Right renal cortex interstitium (tissue), 3 donors: ENCODE data around the gene DCX. TPM values are rescaled to one million over a fixed set of nuclear protein-coding genes. Genes with fewer than 3 reads are reported as not detected.
A peak's percentile ranks its signal among the peaks of the same experiment; 100 is the strongest.

Source experiments
- DNase-seq, 3 donors: peaks; one replicate each; pipeline ENCODE4 v3.0.0-alpha.2; 2013; ENCODE audit warnings: low read depth in 3 of 3, low spot score in 2 of 3
- polyA plus RNA-seq, 3 donors: library from polyadenylated mRNA; unstranded; fragments of 120-200 nt; gene quantifications; one replicate each; pipeline ENCODE4 v1.2.1, GENCODE V29; 2013; ENCODE audit not compliant: insufficient read length in 3 of 3

DCX gene
- polyA plus RNA-seq, 3 donors = 1.8 to 2.8 (median 1.8) TPM

DNA sequence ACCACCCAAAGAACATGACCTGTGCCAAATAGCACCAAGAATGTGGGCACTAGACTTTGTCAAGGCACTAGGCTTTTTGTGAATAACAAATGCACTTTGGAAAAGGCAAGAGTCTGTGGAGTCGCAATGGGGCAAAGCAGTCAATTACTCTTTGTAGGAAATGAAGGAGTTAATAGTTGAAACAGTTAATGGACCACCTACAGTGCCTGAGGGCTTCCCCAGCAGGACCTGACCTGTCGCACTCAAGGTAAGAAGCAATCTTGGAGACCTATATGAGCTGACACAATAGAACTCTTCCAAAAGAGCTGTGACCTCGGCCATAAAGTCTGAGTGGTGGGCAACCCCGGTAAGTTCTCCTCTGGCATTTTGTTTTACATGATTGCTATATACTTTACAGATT, 92.5 kb downstream of the DCX start:
- DNase-seq = no peak

DNA sequence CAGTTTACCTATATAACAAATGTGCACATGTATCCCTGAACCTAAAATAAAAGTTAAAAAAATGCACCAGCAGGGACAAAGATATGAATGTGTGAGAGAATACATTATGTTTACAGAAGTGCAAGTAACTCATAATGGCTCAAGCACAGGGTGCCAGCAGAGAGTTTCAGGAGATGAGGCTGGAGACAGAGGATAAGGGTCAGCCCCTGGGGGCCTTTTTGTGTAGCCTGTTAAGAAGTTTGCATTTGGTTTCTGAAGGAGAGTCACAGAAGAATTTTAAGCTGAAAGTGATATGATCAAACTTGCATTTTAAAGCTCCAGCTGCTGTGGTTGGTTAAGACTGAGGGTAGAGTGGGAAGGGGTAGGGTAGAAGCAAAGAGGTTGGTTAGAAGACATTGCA, 93.1 kb downstream of the DCX start:
- DNase-seq = no peak

DNA sequence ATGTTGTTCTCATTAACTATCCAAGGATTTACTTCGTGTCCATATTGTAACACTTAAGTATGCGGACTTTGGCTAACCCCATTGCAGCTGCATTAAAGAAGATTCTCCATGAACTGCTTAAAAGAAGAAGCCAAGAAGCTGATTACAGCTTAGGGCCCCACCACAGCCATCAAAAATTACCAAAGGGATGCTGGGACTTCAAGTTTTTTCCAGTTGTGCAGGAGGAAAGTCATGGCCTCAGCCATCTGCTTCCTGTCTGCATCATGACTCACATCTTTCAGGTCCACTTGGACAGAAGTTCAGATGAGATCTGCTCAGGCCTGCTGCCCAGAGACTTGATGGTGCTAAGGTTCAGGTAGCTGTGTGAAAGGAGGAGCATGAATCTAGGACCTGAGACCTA, 102.9 kb downstream of the DCX start:
- no peak for DNase-seq

DNA sequence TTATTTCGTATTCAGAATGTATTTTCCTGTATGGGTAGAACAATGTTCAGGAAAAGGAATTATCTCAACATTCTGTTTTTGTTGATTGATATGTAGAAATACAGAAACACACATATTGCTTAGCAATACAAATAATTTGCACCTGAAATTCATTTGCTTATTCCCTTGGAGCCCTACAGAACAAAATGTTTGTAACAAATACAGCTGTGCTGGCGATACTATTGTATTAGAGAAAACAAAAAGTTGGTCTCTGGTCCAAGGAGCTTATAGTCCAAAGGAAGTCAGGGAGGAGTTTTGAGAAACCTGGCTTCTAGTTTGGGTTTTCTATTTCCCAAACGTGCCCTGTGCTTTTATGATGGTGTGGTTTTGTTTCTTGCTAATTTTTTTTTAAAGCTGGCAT, 104.0 kb downstream of the DCX start:
- no peak for DNase-seq

DNA sequence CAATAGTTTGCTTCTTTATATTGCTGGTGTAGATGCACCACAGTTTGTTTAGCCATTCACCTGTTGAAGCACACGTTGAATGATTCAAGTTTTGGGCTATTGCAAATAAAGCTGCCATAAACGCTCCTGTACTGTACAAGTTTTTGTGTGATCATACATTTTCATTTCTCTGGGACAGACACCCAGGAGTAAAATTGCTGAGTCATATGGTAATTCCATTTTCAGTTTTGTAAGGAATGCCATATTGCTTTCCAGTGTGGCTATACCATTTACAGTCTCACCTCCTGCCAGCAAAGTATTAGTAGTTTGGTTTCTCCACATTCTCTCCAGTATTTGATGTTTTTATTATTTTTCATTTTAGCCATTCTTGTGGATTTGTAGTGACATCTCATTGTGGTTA, 109.7 kb downstream of the DCX start:
- DNase-seq = no peak

DNA sequence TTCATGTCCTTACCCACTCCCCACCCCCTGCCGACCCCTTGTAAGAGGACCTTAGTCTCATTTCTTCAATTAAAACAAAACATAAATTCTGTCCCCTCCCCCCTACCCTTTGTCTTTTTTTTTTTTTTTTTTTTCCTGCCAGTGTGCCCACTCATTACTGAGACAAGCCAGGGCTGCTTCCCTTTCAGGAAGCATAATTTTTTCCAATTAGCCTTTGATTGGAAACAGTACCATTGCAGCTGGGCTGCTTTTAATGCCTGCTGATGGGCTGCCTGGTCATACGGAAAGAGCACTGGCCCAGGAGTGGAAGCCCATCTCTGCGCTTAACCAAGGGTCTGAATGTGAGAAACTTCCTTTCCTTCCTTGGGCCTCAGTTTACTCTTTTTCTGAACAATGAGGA, 123.2 kb downstream of the DCX start:
- DNase-seq = no peak

DNA sequence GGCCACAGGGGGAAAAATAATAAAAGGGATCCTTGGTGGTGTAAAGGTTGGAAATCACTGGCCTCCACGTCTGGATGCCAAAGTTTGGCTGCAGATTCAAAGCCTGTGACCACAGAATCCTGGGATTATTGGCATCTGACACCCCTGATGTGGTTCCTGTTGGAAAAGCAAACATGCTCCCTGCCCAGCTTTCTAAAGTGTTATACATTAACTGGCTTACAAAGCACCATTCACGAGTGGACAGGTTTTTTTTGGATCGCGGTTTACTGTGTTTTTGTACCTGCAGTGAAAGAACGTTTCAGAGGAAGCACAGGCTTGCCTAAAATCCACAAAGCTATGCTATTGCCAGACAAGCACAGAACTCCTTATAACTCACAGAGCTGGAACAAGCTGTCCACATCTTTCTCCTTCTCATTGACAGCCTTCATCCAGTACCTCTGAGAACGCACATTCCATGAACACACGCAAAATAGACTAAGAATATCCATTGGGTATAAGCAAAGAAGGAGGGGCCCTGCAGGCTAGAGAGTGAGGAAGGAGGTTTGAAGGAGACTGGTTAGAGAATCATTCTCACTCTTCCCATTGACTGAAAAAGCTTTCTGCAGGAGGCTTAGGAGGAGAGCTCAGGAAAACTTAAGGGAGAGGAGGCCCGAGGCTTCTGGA, 127.2 kb downstream of the DCX start:
- no peak for DNase-seq

DNA sequence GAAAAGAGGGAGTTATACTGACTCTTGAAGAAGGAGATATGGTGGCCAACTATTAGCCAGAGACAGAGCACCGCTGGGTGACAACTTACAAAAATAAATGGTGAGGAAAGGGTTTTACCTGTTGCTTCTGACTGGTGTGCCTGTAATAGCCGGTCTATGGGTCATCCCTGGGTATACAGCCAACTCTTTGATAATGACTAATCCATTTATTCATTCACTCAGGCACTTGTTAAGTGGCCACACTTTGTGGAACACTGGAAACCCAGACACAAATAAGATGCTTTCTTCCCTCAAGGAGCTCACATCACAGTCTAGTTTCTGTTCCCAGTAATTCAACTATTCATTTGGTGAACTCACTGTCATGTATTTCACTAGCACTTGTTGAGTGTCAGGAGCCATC, 128.5 kb downstream of the DCX start:
- DNase-seq = no peak

DNA sequence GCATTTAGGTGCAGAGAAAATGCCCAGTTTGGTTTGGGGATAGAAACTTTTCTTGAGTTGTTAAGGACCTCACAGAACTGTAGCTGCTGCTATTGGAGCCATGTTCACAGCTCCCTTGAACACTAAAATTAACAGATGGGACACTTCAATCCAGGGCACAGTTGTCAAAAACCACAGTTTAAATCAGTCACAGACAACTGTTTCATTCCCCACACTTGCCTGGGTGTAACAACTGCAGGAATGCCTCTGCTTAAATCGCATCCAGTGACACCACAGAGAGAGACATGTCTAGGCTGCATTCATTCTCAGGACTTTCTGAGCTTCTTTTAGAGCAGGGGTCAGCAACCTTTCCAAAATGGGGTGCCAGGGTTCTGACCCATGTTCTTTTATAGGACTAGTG, 129.0 kb downstream of the DCX start:
- DNase-seq = no peak

DNA sequence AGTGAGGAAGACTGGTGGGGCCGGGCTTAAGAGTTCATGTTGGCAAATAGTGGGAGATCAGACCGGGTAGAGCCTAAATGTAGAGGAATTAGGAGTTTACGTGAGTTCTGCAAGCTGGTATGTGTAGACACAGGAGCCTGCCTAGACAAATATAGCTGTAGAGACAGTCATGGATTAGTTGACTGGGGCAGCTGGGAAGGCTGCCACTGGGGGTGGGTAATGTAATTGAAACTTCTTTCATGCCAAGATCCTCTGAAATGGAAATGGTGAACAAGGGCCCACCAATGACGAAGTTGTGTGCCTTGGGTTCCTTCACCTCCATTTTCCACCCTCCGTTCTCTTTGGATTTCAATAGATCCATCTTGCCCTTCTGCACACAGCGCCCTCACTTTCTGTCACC, 129.9 kb downstream of the DCX start:
- no peak for DNase-seq

DNA sequence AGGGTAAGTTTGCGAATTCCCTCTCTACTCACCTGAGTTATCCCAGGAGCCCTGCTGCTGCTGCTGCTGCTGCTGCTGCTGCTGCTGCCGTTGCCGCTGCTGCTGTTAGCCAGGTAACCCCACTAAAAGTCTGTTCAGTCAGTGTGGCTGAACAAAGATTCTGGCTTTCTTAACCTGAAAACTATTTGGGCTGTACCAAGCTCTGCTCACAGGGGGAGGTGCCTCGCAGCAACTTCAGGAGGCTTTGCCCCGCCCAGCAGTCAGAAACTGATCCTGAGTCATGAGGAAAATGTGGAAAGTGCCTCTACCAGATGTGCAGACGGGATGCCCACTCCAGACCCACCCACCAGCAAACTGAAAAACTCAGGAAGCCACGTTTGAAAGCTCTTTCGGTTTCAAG, 141.7 kb downstream of the DCX start, which contains the start of gene CAPN6:
Gene CAPN6 (minus strand): TSS at position 145 of the 400 bp plus-strand sequence. CDS start 6,547 bp downstream, outside the sequence.
- peak in 2 of 3 donors; percentile 2 to 19 for DNase-seq

DNA sequence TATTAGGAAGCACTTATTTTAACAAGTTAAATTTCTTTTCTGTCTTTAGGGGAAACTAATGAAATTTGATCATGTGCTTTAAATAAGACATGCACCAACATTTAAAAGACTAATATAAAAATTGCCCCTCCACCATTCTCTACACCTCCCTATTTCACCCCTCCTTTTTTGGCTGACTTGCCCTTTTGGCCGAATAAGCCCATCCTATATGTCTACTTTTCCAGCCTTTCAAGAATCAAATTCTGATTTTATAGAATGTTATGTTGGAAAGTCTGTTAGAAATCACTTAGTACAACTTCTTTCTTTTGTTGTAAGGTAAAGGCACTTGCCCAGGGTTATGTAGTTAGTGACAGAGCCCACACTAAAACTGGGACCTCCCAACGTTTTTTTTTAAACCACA, 143.5 kb downstream of the DCX start:
- DNase-seq = no peak

DNA sequence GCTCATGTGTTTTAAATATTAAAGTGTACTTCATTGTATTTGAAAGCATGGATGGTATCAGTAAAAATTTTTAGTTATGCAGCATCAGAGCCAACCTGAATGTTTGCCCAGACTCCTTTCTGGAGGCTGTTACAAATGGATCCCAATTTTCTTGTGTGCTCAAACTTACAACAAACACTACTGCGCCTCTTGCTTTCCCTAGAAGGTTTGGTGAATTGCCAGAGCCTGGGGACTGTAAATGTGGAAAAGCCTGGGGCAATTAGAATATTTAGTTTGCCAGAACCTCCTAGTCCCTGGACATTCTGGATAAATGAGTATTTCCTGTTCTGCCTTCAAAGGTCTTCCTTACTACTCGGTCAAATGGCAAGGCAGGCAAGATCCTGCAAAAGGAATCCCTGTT, 146.5 kb downstream of the DCX start:
- DNase-seq = no peak

DNA sequence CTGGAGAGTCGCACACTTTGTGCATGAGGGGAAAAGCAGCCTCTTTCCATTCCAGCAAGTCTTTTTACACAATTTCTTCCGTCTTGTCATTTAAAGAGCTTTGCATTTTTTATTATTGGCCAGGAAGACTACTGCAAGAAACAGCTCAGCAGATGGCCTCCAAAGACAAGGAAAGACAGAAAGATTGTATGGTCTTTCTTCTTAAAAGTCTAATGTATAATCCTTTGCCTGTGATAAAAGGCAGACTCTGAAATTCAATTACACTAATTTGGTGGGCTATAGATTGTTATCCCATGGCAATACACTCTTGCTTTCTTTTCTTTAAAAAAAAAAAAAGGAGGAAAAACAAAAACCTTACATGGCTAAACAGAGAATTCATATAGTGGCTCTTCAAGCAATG, 147.6 kb downstream of the DCX start:
- no peak for DNase-seq

DNA sequence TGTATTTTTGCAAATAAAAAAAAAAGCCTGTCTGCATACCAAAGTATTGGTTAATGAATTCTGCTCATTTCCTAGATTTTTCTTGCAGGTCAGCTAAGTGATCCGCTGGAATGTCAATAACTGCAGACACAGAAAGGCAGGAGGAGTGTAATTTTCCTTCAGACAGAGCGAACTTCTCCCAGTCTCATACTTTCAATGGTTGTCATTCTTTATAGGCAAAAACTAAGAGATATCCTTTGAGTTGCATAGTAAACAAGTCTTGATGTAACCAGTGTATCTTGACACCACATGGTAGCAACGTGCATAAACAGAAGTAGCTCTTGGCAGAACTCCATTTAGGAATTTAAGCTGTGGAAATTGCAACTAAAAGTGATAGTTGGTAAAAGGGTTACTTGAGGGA, 149.9 kb downstream of the DCX start:
- no peak for DNase-seq

DNA sequence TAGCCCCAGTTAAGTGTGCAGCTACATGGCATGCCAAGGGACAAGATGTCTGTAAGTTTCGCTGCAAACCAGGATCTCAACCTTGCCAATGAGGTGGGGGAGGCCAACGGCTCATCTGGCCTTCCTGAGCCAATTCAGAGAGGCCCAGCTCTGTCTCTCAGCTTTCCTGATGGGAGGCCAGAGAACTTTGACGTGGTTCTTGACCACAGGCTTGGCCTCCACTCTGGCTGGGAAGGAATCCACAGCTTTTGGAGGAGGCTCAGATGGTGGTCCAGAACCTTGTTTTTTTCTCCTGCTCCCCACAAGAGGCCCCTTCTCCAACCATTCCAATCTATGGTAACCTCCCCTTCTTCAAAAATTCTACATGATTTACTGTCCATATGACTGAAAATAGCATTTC, 151.5 kb downstream of the DCX start:
- DNase-seq = no peak

DNA sequence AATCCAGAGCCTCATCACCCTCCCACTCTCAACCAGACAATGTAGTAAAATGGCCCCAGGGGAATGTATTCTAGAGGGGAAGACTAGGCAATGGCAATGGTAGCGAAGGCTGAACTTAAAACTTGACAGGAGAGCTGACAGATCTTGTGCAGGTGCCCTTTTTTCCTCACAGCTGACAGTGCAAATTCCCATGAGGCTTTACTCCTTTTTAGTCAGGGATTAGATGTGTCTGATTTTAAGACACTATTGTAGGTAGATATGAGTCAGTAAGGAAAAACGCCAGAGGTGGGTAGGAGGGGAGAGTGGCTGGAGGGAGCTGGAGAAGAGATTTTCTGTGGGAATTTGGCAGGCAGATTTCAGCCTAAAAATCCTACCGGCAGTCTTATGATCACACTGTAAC, 152.4 kb downstream of the DCX start:
- no peak for DNase-seq

DNA sequence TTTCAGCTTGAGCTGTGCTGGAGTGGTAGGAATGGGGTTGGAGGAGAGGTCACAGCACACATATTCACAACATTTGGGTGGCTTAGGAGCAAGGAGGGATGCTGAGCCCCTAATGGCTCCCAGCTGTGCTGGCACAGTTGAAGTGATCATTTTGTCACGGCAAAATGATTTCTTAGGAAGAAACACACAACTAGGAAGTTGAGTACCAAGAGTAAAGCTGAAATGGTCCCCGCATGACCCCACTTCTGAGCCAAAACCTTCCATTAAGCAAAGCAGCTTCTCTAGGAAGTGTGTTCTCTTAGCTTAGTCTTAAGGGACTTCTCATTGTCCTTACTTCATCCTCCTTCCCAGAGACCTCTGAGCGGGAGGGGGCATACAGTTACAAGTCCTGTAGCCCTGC, 154.3 kb downstream of the DCX start:
- peak in 2 of 3 donors; percentile 15 to 18 for DNase-seq

DNA sequence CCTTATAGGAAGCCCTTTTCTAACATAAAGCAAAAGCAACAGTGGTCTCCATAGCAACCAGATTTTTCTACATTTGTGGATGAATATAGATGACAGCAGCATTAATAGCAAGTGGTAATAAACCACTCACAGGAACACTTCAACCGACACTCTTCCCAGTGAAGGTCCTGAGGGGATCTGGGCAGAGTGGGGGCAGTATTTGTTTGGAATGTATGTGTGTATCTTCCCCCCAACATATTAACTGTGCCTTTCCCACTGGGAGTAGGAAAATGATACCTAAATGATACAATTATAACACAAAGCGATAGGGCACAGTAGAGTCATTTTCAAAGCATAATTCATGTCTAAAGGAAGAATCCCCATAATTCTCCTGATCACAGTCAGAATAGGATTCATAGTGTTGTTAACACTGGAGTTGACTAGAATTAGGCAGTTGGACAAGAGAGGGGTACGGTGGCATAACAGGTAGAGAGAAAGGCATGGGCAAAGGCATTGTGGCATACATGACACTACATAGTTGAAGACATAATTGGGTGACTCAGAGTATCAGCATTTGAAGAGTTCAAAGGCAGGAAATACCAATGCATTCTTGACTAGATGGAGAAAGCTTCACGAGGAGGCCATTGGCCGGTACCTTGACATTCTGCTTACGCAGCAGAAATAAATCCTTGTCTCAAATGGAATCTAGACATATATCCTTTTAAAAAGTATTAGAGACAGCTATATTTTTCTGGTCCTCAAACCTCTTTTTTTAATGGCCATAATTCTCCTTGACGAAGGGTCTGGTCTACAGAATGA, 156.9 kb downstream of the DCX start:
- no peak for DNase-seq

DNA sequence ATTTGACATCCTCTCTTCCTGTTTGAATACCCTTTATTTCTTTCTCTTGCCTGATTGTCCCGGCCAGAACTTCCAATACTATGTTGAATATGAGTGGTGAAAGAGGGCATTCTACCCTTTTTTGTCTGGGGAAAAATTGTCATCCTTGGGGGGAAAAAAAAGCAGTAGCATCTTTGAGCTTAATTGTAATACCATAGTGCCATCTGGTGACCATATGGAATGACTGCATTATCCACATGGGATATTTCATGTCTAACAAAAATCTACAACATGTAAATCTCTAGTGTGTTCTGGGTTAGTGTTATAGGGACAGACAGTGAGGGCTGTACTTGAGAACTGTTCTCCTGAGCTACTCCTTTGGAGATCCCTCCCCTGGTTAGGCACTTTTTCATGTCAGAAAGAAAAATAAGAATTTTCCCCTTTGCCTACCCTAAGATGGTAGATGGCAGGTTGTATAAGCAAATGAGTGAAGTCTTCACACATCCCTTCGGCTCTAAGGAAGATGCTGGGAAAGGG, 167.7 kb downstream of the DCX start:
- DNase-seq = no peak
